ENCODE data around the gene CUEDC1. TPM values are rescaled to one million over a fixed set of nuclear protein-coding genes. Genes with fewer than 3 reads are reported as not detected.

The CUEDC1 gene
- total and polyA plus RNA-seq, 2 of the 13 experiments (the other 11 are each of a cell fraction or from before 2014, with no cell fraction given) = 7.4 to 12.9 TPM

DNA sequence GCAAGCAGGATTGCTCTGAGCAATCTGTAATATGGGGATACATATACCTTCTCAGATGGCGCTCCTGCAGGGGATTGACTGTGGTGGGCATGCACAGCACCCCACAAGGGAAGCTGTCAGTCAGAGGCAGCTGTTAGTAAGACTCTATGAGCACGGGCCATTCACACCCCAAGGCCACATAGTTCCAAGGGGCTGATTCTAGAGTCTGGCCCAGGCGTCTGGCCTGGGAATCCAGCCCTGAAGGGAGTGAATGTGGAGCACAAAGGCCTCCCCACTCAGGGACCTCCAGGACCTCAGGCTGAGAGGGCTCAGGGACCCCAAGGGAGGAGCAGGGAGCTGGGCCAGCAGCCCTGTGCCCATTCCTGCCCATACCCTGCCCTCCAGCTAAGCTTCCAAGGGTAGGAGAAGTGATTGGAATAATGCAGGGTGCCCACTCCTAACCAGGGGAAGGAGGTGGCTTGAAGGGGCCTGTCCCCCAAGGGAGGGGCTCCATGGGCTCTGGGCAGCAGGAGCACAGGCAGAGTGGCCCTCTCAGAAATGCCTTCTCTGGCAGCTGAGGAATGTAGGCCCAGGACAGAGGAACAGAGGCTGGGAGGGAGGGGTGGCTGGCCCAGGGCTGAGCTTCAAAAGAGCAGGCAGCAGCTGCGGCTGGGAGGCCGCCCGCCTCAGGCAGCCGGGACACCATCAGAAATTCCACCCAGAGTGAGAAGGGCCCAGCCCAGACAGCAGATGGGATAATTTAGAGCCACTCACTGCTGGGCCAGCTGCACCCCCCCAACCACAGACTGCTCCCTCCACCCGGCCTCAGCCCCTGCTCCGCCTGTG, 56.5 kb downstream of the CUEDC1 start (continued):
- peak; percentile 46; the same call in 1 of the 2 replicates for TF ChIP-seq UBTF (CRISPR knock-in tag; IDR thresholded peaks at IDR 0.05)
- no peak for TF ChIP-seq KLF6 (CRISPR knock-in tag; IDR thresholded peaks at IDR 0.05)
- no peak for TF ChIP-seq NR2F6 (IDR thresholded peaks at IDR 0.05)
- no peak; the same call in 1 of the 2 replicates for TF ChIP-seq NR2F6 (CRISPR knock-in tag; IDR thresholded peaks at IDR 0.05)
- TF ChIP-seq, protein P1, sequence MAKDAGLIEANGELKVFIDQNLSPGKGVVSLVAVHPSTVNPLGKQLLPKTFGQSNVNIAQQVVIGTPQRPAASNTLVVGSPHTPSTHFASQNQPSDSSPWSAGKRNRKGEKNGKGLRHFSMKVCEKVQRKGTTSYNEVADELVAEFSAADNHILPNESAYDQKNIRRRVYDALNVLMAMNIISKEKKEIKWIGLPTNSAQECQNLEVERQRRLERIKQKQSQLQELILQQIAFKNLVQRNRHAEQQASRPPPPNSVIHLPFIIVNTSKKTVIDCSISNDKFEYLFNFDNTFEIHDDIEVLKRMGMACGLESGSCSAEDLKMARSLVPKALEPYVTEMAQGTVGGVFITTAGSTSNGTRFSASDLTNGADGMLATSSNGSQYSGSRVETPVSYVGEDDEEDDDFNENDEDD (CRISPR knock-in tag; IDR thresholded peaks at IDR 0.05; ENCODE audit: borderline replicate concordance) = peak; percentile 30; the same call in 1 of the 2 replicates
- no peak for TF ChIP-seq NRL (CRISPR knock-in tag; IDR thresholded peaks at IDR 0.05; ENCODE audit: borderline replicate concordance)
- no peak for TF ChIP-seq DPF2 (CRISPR knock-in tag; IDR thresholded peaks at IDR 0.05; ENCODE audit: borderline replicate concordance, low read depth)
- TF ChIP-seq ZNF773 (CRISPR knock-in tag; IDR thresholded peaks at IDR 0.05; ENCODE audit: borderline replicate concordance) = no peak
- TF ChIP-seq, protein P2, sequence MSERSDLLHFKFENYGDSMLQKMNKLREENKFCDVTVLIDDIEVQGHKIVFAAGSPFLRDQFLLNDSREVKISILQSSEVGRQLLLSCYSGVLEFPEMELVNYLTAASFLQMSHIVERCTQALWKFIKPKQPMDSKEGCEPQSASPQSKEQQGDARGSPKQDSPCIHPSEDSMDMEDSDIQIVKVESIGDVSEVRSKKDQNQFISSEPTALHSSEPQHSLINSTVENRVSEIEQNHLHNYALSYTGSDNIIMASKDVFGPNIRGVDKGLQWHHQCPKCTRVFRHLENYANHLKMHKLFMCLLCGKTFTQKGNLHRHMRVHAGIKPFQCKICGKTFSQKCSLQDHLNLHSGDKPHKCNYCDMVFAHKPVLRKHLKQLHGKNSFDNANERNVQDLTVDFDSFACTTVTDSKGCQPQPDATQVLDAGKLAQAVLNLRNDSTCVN (CRISPR knock-in tag; IDR thresholded peaks at IDR 0.05; ENCODE audit: borderline replicate concordance) = no peak
- TF ChIP-seq ZNF776 (CRISPR knock-in tag; IDR thresholded peaks at IDR 0.05) = no peak
- TF ChIP-seq ZNF383 (CRISPR knock-in tag; IDR thresholded peaks at IDR 0.05; ENCODE audit: borderline replicate concordance) = no peak
- TF ChIP-seq ZNF30 (CRISPR knock-in tag; IDR thresholded peaks at IDR 0.05) = no peak
- no peak for TF ChIP-seq POGZ (CRISPR knock-in tag; IDR thresholded peaks at IDR 0.05)
- TF ChIP-seq, protein P3, sequence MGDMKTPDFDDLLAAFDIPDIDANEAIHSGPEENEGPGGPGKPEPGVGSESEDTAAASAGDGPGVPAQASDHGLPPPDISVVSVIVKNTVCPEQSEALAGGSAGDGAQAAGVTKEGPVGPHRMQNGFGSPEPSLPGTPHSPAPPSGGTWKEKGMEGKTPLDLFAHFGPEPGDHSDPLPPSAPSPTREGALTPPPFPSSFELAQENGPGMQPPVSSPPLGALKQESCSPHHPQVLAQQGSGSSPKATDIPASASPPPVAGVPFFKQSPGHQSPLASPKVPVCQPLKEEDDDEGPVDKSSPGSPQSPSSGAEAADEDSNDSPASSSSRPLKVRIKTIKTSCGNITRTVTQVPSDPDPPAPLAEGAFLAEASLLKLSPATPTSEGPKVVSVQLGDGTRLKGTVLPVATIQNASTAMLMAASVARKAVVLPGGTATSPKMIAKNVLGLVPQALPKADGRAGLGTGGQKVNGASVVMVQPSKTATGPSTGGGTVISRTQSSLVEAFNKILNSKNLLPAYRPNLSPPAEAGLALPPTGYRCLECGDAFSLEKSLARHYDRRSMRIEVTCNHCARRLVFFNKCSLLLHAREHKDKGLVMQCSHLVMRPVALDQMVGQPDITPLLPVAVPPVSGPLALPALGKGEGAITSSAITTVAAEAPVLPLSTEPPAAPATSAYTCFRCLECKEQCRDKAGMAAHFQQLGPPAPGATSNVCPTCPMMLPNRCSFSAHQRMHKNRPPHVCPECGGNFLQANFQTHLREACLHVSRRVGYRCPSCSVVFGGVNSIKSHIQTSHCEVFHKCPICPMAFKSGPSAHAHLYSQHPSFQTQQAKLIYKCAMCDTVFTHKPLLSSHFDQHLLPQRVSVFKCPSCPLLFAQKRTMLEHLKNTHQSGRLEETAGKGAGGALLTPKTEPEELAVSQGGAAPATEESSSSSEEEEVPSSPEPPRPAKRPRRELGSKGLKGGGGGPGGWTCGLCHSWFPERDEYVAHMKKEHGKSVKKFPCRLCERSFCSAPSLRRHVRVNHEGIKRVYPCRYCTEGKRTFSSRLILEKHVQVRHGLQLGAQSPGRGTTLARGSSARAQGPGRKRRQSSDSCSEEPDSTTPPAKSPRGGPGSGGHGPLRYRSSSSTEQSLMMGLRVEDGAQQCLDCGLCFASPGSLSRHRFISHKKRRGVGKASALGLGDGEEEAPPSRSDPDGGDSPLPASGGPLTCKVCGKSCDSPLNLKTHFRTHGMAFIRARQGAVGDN (CRISPR knock-in tag; IDR thresholded peaks at IDR 0.05) = peak; percentile 57; the same call in 1 of the 2 replicates
- TF ChIP-seq BORCS8-MEF2B (CRISPR knock-in tag; IDR thresholded peaks at IDR 0.05) = no peak
- TF ChIP-seq, protein P4, sequence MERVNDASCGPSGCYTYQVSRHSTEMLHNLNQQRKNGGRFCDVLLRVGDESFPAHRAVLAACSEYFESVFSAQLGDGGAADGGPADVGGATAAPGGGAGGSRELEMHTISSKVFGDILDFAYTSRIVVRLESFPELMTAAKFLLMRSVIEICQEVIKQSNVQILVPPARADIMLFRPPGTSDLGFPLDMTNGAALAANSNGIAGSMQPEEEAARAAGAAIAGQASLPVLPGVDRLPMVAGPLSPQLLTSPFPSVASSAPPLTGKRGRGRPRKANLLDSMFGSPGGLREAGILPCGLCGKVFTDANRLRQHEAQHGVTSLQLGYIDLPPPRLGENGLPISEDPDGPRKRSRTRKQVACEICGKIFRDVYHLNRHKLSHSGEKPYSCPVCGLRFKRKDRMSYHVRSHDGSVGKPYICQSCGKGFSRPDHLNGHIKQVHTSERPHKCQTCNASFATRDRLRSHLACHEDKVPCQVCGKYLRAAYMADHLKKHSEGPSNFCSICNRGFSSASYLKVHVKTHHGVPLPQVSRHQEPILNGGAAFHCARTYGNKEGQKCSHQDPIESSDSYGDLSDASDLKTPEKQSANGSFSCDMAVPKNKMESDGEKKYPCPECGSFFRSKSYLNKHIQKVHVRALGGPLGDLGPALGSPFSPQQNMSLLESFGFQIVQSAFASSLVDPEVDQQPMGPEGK (CRISPR knock-in tag; IDR thresholded peaks at IDR 0.05) = peak; percentile 79
- TF ChIP-seq GTF2F1 (IDR thresholded peaks at IDR 0.05; ENCODE audit: low read length) = no peak
- no peak for TF ChIP-seq ISX (CRISPR knock-in tag; conservative IDR thresholded peaks at IDR 0.05)

Data from HepG2 (cell line).